HG03460 (cell line): ENCODE measurements around the gene ALPP.
"Not testable (repeated sequence)": the region's sequence is repeated elsewhere in the genome, so short reads cannot be mapped to it uniquely, and the experiment has no call there.

ENCODE experiments used
- ATAC-seq: cut with Tn5 transposase; IDR thresholded peaks from one replicate; pipeline ENCODE4 v1.9.1; 2021; ENCODE audit not compliant: unreplicated experiment

Gene ALPP

GRCh38 chr2:232419245-232420072, 40.9 kb downstream of the ALPP start:
- ATAC-seq, result no peak

- no peak for ATAC-seq
These were observed 41.5 kb downstream of the ALPP start for GRCh38 chr2:232420073-232420454.

- ATAC-seq, result no peak
These were observed 42.1 kb downstream of the ALPP start for GRCh38 chr2:232420463-232421188.

- ATAC-seq, result no peak
These were observed 42.7 kb downstream of the ALPP start for GRCh38 chr2:232421189-232421785.

- no peak for ATAC-seq
These were observed 43.5 kb downstream of the ALPP start for GRCh38 chr2:232422051-232422450.

- not testable (repeated sequence) for ATAC-seq
These were observed 44.4 kb downstream of the ALPP start for GRCh38 chr2:232422996-232423395.

- not testable (repeated sequence) for ATAC-seq
These were observed 44.9 kb downstream of the ALPP start for GRCh38 chr2:232423407-232423806.

GRCh38 chr2:232431705-232432590, 53.4 kb downstream of the ALPP start:
- ATAC-seq, result no peak
